GM19328 (cell line): ENCODE measurements around the gene TBL1X.
A peak's percentile ranks its signal among the peaks of the same experiment; 100 is the strongest.

ENCODE experiments used
- ATAC-seq: cut with Tn5 transposase; IDR thresholded peaks from one replicate; pipeline ENCODE4 v1.9.1; 2021; ENCODE audit warnings: mild to moderate bottlenecking, moderate library complexity; ENCODE audit not compliant: unreplicated experiment

TBL1X gene

GRCh38 chrX:9698576-9698975 lies 233.7 kb downstream of the TBL1X start:
- ATAC-seq = no peak

- ATAC-seq = no peak
Measured at GRCh38 chrX:9700555-9700954, 235.7 kb downstream of the TBL1X start.

- no peak for ATAC-seq
Measured at GRCh38 chrX:9701790-9702189, 236.9 kb downstream of the TBL1X start.

GRCh38 chrX:9703406-9703805 lies 238.5 kb downstream of the TBL1X start:
- ATAC-seq = no peak

- no peak for ATAC-seq
Measured at GRCh38 chrX:9704876-9705465, 240.1 kb downstream of the TBL1X start.

- no peak for ATAC-seq
Measured at GRCh38 chrX:9706421-9706820, 241.6 kb downstream of the TBL1X start.

GRCh38 chrX:9707306-9708033 lies 242.6 kb downstream of the TBL1X start:
- no peak for ATAC-seq

GRCh38 chrX:9708086-9708485 lies 243.2 kb downstream of the TBL1X start:
- no peak for ATAC-seq

GRCh38 chrX:9708923-9709553 lies 244.2 kb downstream of the TBL1X start:
- ATAC-seq = peak; percentile 81

GRCh38 chrX:9710332-9710731 lies 245.5 kb downstream of the TBL1X start:
- no peak for ATAC-seq

GRCh38 chrX:9717376-9717775 lies 252.5 kb downstream of the TBL1X start:
- no peak for ATAC-seq

GRCh38 chrX:9724711-9725110 lies 259.9 kb downstream of the TBL1X start:
- ATAC-seq = no peak

GRCh38 chrX:9728261-9728660 lies 263.4 kb downstream of the TBL1X start:
- ATAC-seq = no peak

- no peak for ATAC-seq
Measured at GRCh38 chrX:9729171-9729885, 264.5 kb downstream of the TBL1X start.

- no peak for ATAC-seq
Measured at GRCh38 chrX:9730078-9730477, 265.2 kb downstream of the TBL1X start.

GRCh38 chrX:9730752-9731151 lies 265.9 kb downstream of the TBL1X start:
- ATAC-seq = no peak

- no peak for ATAC-seq
Measured at GRCh38 chrX:9737363-9737762, 272.5 kb downstream of the TBL1X start.

GRCh38 chrX:9738151-9738550 lies 273.3 kb downstream of the TBL1X start:
- ATAC-seq = no peak

GRCh38 chrX:9739130-9739529 lies 274.3 kb downstream of the TBL1X start:
- no peak for ATAC-seq

- ATAC-seq = no peak
Measured at GRCh38 chrX:9745417-9746115, 280.7 kb downstream of the TBL1X start.
